Esophagus (tissue), 2 donors: ENCODE results near the gene RAB36. TPM values are rescaled to one million over a fixed set of nuclear protein-coding genes. Genes with fewer than 3 reads are reported as not detected.
A peak's percentile ranks its signal among the peaks of the same experiment; 100 is the strongest.

Experiments used
- H3K27ac ChIP-seq, 2 donors: one replicate each; pipeline ENCODE4 v1.5.1; 2013; ENCODE audit warnings: low read depth in 2 of 2, mild to moderate bottlenecking in 2 of 2, inconsistent platforms in 1 of 2, low read length in 1 of 2, moderate library complexity in 1 of 2
- H3K27me3 ChIP-seq, 2 donors: one replicate each; pipeline ENCODE4 v1.6.1; 2013; ENCODE audit warnings: low read length in 2 of 2, control low read depth in 1 of 2, mild to moderate bottlenecking in 1 of 2; ENCODE audit not compliant: insufficient read depth in 2 of 2, control insufficient read depth in 1 of 2
- H3K36me3 ChIP-seq, 2 donors: one replicate each; pipeline ENCODE4 v1.6.1; 2013; ENCODE audit warnings: low read length in 1 of 2; ENCODE audit not compliant: control insufficient read depth in 2 of 2, insufficient read depth in 2 of 2
- H3K4me1 ChIP-seq, 2 donors: one replicate each; pipeline ENCODE4 v1.6.1; 2013; ENCODE audit warnings: low read length in 1 of 2; ENCODE audit not compliant: control insufficient read depth in 2 of 2, insufficient read depth in 2 of 2
- H3K4me3 ChIP-seq, 2 donors: one replicate each; pipeline ENCODE4 v1.5.1; 2013; ENCODE audit warnings: low read length in 2 of 2, mild to moderate bottlenecking in 2 of 2, low read depth in 1 of 2, moderate library complexity in 1 of 2
- H3K9me3 ChIP-seq, 2 donors: one replicate each; pipeline ENCODE4 v1.6.1; 2013; ENCODE audit warnings: mild to moderate bottlenecking in 2 of 2, low read depth in 1 of 2, low read length in 1 of 2, moderate library complexity in 1 of 2; ENCODE audit not compliant: control insufficient read depth in 2 of 2, insufficient read depth in 1 of 2
- WGBS, 2 donors: extraction: QIAGEN DNeasy Blood & Tissue Kit; methylation state at CpG; one replicate each; pipeline ENCODE4 v1.1.7; 2013; 5-methylcytosine and 5-hydroxymethylcytosine counted together
- polyA plus RNA-seq, 2 donors: library from polyadenylated mRNA; stranded (reverse); fragments of 200-250 nt; gene quantifications; one replicate each; pipeline ENCODE4 v1.2.3, GENCODE V29; 2013
- donor health status: healthy with polysubstance abuse.
- donor health status: Bipolar disorder and iron deficiency.

The RAB36 gene
- polyA plus RNA-seq, 2 donors: 1.6 to 1.7 TPM

DNA sequence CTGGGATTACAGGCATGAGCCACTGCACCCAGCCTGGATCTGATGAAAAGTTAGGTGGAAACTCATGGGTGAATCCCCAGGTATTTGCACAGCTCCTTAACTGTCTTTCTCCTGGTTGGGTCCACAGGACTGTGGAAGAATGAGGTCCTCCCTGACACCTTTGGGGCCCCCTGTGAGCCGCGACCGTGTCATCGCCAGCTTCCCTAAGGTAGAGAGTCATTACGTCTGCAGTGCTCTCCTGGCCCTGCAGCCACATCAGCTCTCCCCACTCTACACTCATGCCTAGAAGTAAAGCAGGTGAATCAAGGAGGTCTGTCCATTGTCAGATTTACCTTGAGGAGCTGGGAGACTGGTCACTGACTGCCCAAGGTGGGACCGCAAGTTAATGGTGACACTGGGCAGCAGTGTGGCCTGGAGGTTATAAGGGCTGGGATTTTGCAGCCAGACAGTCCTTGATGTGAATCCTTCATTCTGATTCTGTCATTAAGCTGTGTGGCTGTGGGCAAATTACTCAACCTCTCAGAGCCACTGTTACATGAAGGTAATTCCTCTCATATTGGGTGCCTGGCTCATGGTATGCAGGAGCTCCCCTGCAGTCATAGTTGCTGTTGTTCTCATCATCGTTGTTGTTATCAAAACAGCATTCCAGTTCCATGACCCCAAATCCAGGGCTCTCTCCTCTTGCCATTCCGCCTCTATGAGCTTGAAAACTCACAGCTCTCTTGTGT lies 1.4 kb downstream of the RAB36 start:
- 76 to 80% methylated on average over 8 of the region's 8 CpGs for WGBS, 2 donors
- H3K4me1 ChIP-seq: peaks cover 9 to 10% of the 10 kb centered on the region in 2 donors
- H3K4me3 ChIP-seq: no peak overlapping the region
- H3K27me3 ChIP-seq: no peaks in the 10 kb centered on the region
- H3K9me3 ChIP-seq: no peaks in the 10 kb centered on the region
- no peak overlapping the region for H3K27ac ChIP-seq
- H3K36me3 ChIP-seq: no peaks in the 10 kb centered on the region

DNA sequence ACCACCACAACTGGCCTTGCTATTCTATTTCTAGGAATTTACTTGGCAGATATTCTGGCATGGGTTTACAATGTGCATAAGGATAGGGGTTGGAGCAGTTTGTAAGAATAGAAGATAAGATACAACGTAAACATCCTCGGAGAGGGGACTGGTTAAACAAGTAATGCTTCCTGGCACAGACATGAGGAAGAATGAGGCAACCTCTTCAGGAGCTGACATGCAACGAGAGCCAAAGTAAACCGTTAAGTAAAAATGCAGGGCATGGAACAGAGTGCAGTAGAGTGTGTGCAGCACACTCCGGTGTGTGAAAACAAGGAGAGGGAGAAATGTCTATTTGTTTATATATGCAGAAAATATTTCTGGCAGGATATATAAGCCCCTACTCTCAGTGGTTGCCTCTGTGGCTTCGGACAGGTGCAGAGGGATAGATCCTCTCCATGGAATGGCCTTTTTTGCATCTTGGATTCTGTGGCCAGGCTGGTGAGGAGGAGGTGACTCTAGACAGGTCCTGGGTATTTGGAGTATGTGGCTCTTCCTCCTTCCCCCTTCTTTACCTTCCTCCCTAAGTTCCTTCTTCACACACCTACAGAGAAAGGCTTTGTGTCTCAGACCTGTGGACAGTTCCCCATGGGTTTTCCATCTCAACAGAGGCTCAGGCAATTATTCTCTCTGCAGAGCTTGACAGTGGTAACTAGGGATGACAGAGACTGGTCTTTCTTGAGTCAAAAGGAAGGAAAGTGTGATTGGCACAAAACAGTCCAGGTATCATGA lies 2.5 kb downstream of the RAB36 start:
- H3K27ac ChIP-seq: peak overlapping the region in 1 of 2 donors; percentile 13
- WGBS, 2 donors: 25 to 27% methylated on average over 6 of the region's 6 CpGs
- peaks cover 4 to 8% of the 10 kb centered on the region in 2 donors for H3K4me1 ChIP-seq

DNA sequence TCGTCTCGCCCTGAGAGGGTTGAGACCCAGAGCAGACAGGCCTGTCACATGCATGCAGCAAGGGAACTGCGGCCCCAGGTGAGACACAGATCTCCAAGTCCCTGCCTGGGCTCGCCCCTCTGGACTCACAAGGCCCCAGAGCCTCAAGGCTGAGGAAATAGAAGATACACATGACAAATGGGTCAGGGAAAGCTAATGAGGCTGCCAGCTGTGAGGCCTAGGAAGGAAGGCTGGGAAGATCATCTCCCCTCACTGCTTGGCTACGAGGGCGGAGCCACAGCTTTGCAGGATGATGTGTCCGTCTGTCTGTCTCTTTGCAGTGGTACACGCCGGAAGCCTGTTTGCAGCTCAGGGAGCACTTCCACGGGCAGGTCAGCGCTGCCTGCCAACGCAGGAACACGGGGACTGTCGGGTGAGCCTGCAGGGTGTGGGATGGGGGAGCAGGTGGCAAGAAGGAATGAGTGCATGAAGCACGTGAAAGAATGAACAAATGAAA lies 4.5 kb downstream of the RAB36 start:
- WGBS, 2 donors: 66 to 68% methylated on average over 15 of the region's 15 CpGs
- Histone ChIP-seq H3K36me3 (no peaks in the 10 kb centered on the region), H3K27me3 (no peaks in the 10 kb centered on the region), H3K9me3 (no peaks in the 10 kb centered on the region), H3K4me3 (no peak overlapping the region), H3K27ac (no peak overlapping the region), H3K4me1 (peaks cover 6 to 8% of the 10 kb centered on the region in 2 donors)

More for the DNA sequence above, 2.5 kb downstream of the RAB36 start:
- no peaks in the 10 kb centered on the region for H3K9me3 ChIP-seq
- H3K27me3 ChIP-seq: no peaks in the 10 kb centered on the region
- no peaks in the 10 kb centered on the region for H3K36me3 ChIP-seq
- no peak overlapping the region for H3K4me3 ChIP-seq

DNA sequence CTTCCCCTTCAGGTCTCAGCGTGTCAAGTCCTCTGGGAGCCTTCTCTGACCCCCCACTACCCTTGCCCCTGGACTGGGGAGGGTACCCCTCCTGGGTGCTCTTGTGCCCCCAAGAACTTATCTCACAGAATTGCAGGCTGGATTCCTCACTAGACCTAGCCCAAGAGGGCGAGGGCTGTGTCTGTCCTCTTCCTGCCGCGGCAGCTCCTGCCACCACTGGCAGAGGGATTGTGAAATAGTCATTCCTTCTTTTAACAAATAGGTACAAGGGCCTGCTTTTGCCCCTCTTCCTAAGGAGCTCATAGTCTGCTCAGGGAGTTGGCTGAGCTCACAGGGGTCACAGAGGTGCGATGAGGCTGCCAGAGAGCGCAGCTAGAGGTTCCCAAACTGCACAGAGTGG lies 5.5 kb downstream of the RAB36 start:
- Histone ChIP-seq H3K4me3 (no peak overlapping the region), H3K9me3 (no peaks in the 10 kb centered on the region), H3K27ac (no peak overlapping the region), H3K4me1 (peaks cover 2 to 4% of the 10 kb centered on the region in 2 donors), H3K27me3 (no peaks in the 10 kb centered on the region), H3K36me3 (no peaks in the 10 kb centered on the region)
- 89 to 90% methylated on average over 6 of the region's 6 CpGs for WGBS, 2 donors

DNA sequence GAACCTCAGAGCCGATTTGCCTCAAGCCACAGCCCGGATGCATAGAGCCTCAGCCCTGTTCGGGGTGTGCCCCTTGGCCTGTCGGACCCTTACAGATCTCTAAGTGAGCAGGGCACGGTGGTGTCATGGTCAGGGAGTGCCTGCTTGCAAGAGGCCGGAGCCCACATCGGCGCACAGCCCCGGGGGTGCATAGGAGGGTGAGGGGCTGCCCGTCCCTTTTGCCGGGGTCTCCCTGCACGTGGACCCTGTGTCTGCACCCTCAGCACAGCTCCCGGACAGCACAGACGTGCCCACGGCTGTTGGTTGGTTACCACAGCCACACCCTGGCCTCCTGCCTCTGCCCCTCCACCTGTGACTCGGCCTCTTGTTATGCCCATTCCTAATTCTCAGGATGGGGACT lies 6.5 kb downstream of the RAB36 start:
- Histone ChIP-seq H3K27ac (no peak overlapping the region), H3K36me3 (no peaks in the 10 kb centered on the region), H3K27me3 (no peaks in the 10 kb centered on the region), H3K4me3 (no peak overlapping the region), H3K9me3 (no peaks in the 10 kb centered on the region), H3K4me1 (peaks cover 2 to 4% of the 10 kb centered on the region in 2 donors)
- WGBS, 2 donors: 84 to 93% methylated on average over 16 of the region's 16 CpGs

DNA sequence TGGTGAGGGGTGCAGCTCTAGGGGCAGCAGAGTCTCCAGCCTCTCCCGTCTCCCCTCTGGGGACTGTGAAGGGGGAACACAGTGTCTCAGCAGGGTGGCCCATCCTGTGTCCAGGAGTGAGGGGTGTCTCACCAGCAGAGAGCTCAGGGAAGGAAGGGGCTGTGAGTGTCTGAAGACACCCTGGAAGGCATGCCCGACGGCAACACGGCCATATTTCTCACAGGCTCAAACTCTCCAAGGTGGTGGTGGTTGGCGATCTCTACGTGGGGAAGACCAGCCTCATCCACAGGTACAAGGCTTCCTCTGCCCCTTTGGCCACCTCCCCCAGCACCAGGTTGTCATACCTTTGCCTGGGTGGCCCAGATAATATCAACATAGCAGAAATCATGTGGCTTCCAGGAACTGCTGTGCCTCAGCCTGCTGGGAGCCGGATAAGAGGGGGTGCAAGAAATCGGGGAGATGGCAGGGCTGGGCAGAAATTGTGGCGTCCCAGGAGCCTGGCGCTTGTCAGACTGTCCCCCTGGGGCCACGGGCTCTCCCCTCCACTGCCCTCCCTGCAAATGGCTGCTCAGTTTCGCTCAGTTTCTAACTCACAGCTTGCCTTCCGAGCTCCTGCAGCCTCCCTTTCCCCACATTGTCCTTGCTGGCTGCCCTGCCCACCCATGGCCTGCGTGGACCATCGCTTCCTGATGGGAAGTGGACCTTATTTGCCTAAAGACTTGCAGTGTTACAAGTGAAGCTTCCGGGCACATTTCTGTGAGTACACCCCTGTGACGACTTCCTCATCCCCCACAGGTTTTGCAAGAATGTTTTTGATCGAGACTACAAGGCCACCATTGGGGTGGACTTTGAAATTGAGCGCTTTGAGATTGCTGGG lies 7.2 kb downstream of the RAB36 start:
- H3K4me3 ChIP-seq: no peak overlapping the region
- 83 to 87% methylated on average over 19 of the region's 19 CpGs for WGBS, 2 donors
- H3K36me3 ChIP-seq: no peaks in the 10 kb centered on the region
- H3K4me1 ChIP-seq: peaks cover 2 to 4% of the 10 kb centered on the region in 2 donors
- no peaks in the 10 kb centered on the region for H3K27me3 ChIP-seq
- H3K9me3 ChIP-seq: no peaks in the 10 kb centered on the region
- H3K27ac ChIP-seq: no peak overlapping the region

DNA sequence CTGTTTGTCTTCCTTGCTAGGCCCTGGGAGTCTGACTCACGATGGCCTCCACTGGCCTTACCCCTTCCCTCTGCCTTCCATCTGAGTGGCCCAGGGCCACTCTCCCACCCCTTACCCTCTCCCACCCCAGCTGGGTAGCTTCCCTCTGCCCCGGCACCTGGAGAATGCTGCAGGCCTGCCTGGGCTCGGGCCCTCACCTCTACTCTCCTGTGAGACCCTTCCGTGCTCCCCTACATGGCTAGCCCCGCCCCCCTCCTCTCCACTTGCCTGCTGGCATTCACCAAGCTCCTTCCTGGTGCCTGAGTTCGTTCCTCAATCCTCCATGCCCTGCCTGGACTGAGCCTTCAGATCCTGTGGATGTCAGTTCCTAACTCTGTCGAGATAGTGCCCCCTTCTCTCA lies 8.7 kb downstream of the RAB36 start:
- Histone ChIP-seq H3K27ac (no peak overlapping the region), H3K4me3 (no peak overlapping the region), H3K9me3 (no peaks in the 10 kb centered on the region), H3K4me1 (peaks cover 2 to 4% of the 10 kb centered on the region in 2 donors), H3K27me3 (no peaks in the 10 kb centered on the region), H3K36me3 (peaks cover 0 to 2% of the 10 kb centered on the region in 2 donors)
- WGBS, 2 donors: 77 to 91% methylated on average over 7 of the region's 7 CpGs

DNA sequence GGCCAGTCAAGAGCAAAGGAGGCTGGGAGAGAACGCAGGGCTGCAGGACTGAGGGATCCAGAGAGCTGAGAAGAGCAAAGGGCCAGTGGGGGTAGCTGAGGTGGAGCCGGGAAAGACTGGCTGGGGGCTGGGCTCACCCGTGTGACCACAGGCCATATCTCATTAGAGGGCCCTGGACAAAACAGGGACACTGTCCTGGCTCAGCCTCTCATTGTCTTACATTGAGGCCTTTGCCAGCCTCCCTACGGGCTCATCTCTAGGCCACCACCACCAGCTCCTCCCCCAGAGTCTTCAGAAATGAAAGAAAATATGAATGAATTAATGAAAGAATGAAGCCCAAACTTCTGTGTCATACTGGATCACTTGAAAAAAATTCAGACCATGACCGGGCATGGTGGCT lies 9.2 kb downstream of the RAB36 start:
- no peak overlapping the region for H3K4me3 ChIP-seq
- H3K9me3 ChIP-seq: no peaks in the 10 kb centered on the region
- H3K4me1 ChIP-seq: peaks cover 2 to 4% of the 10 kb centered on the region in 2 donors
- H3K36me3 ChIP-seq: peaks cover 0 to 5% of the 10 kb centered on the region in 2 donors
- H3K27me3 ChIP-seq: no peaks in the 10 kb centered on the region
- H3K27ac ChIP-seq: no peak overlapping the region
- 91 to 95% methylated on average over 5 of the region's 5 CpGs for WGBS, 2 donors

DNA sequence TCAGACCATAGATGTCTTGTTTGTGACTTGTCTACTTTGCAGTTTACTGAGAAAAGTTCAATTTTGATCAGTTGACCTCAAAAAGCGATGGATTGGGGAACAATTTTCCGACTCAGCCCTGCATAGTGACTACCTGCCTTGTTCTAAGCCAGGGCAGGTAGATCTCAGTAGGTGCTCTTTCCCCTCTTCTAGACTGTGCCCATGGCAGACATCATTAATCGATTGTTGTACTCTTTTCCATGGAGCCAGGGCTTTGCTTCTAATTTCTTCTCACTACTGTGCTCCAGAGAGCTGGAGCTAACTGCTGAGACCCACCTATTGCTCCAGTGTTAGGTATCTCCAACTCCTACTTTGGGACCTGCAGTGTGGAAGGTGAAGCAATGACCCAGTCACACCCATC lies 9.9 kb downstream of the RAB36 start:
- Histone ChIP-seq H3K4me1 (peaks cover 0 to 2% of the 10 kb centered on the region in 2 donors), H3K27me3 (no peaks in the 10 kb centered on the region), H3K9me3 (no peaks in the 10 kb centered on the region), H3K27ac (no peak overlapping the region), H3K36me3 (peaks cover 0 to 5% of the 10 kb centered on the region in 2 donors), H3K4me3 (no peak overlapping the region)
- 98 to 100% methylated on average over 3 of the region's 3 CpGs for WGBS, 2 donors
